GM23248 (cell line): ENCODE data around the gene LGALS12.

Experiments used
- EZH2 ChIP-seq: fragments of 200-600 bp; sonication (generic); IDR thresholded peaks from 2 replicates; pipeline ENCODE4 v1.6.1; 2018; ENCODE audit warnings: antibody characterized with exemption, mild to moderate bottlenecking; ENCODE audit not compliant: insufficient read depth, poor library complexity, severe bottlenecking
- EZH2phosphoT487 ChIP-seq: fragments of 200-600 bp; sonication (generic); IDR thresholded peaks from 2 replicates; pipeline ENCODE4 v1.6.1; 2018; ENCODE audit warnings: antibody characterized with exemption, moderate library complexity, mild to moderate bottlenecking, low read depth; ENCODE audit not compliant: insufficient read depth

GRCh38 chr11:63478896-63479295, 27.0 kb upstream of the LGALS12 start:
- TF ChIP-seq EZH2: no peak
- no peak for TF ChIP-seq EZH2phosphoT487
